HG02763 (cell line): ENCODE results near the gene RCC2.
"Not testable (repeated sequence)": the region's sequence is repeated elsewhere in the genome, so short reads cannot be mapped to it uniquely, and the experiment has no call there.

Experiments used
- ATAC-seq: cut with Tn5 transposase; IDR thresholded peaks from one replicate; pipeline ENCODE4 v1.9.1; 2021; ENCODE audit warnings: mild to moderate bottlenecking, moderate library complexity; ENCODE audit not compliant: unreplicated experiment

The RCC2 gene

GRCh38 chr1:17439250-17440073 is at the start of gene RCC2:
RCC2 (minus strand) TSS chr1:17439677; CDS start chr1:17438514, 1,163 bp downstream.
- ATAC-seq: peak; percentile 52

GRCh38 chr1:17486242-17486641 is 46.8 kb upstream of the RCC2 start:
- ATAC-seq: no peak

- ATAC-seq: no peak
Measured at GRCh38 chr1:17485281-17485680, 45.8 kb upstream of the RCC2 start.

GRCh38 chr1:17481981-17482380 is 42.5 kb upstream of the RCC2 start:
- ATAC-seq: not testable (repeated sequence)

GRCh38 chr1:17480846-17481245 is 41.4 kb upstream of the RCC2 start:
- no peak for ATAC-seq

- ATAC-seq: no peak
Measured at GRCh38 chr1:17475752-17476151, 36.3 kb upstream of the RCC2 start.

- ATAC-seq: not testable (repeated sequence)
Measured at GRCh38 chr1:17474836-17475555, 35.5 kb upstream of the RCC2 start.

- ATAC-seq: no peak
Measured at GRCh38 chr1:17472814-17473213, 33.3 kb upstream of the RCC2 start.

- no peak for ATAC-seq
Measured at GRCh38 chr1:17471393-17471792, 31.9 kb upstream of the RCC2 start.

GRCh38 chr1:17470021-17470799 is 30.7 kb upstream of the RCC2 start:
- no peak for ATAC-seq

- not testable (repeated sequence) for ATAC-seq
Measured at GRCh38 chr1:17468357-17469265, 29.1 kb upstream of the RCC2 start.

- ATAC-seq: no peak
Measured at GRCh38 chr1:17466359-17466758, 26.9 kb upstream of the RCC2 start.

- ATAC-seq: no peak
Measured at GRCh38 chr1:17465228-17465627, 25.8 kb upstream of the RCC2 start.

- no peak for ATAC-seq
Measured at GRCh38 chr1:17463991-17464390, 24.5 kb upstream of the RCC2 start.

GRCh38 chr1:17462669-17463068 is 23.2 kb upstream of the RCC2 start:
- ATAC-seq: no peak

GRCh38 chr1:17460219-17460618 is 20.7 kb upstream of the RCC2 start:
- no peak for ATAC-seq

GRCh38 chr1:17458794-17459193 is 19.3 kb upstream of the RCC2 start:
- no peak for ATAC-seq

GRCh38 chr1:17452686-17453085 is 13.2 kb upstream of the RCC2 start:
- no peak for ATAC-seq

GRCh38 chr1:17452203-17452602 is 12.7 kb upstream of the RCC2 start:
- ATAC-seq: not testable (repeated sequence)

- ATAC-seq: no peak
Measured at GRCh38 chr1:17451731-17452130, 12.3 kb upstream of the RCC2 start.
